AG04449 (cell line): ENCODE data around the gene CDC23.

Experiments used
- CTCF ChIA-PET: fragments of 350-600 bp; formaldehyde crosslinking; extraction: SDS; loops from one replicate; lab custom pipeline; 2021; ENCODE audit warnings: antibody characterized with exemption; lab: Yijun Ruan, JAX
- POLR2A ChIA-PET: fragments of 400-600, 350-600 bp; formaldehyde crosslinking; extraction: SDS; loops from one replicate; lab custom pipeline; 2020; ENCODE audit warnings: antibody characterized with exemption, inconsistent platforms; lab: Yijun Ruan, JAX
- DNase-seq: peaks from one replicate; pipeline ENCODE4 v3.0.0-alpha.2; 2010; ENCODE audit warnings: low read depth, low spot score
- H3K4me3 ChIP-seq: 2 replicates; pipeline ENCODE4 v1.5.1; 2011; ENCODE audit warnings: low read depth, mild to moderate bottlenecking, control low read depth, low read length
- TF ChIP-seq, protein P1 (sequence below): IDR thresholded peaks from one replicate; pipeline ENCODE4 v1.5.1; 2011; ENCODE audit warnings: mild to moderate bottlenecking, moderate library complexity, low read length, control low read depth, inconsistent platforms; ENCODE audit not compliant: insufficient read depth; ENCODE audit errors: missing control alignments

Gene CDC23

GRCh38 chr5:138234651-138235050 lies 21.5 kb upstream of the CDC23 start:
- ChIA-PET POLR2A (no interaction called here), CTCF (interaction anchor here (1.0 to 5.6 kb wide), 2 partner anchors 11 to 17 kb away, joined by 3 to 40 read pairs; no protein-coding TSS in a partner anchor)
- no peak overlapping the region for H3K4me3 ChIP-seq
- no peak for DNase-seq
- TF ChIP-seq, protein P1, sequence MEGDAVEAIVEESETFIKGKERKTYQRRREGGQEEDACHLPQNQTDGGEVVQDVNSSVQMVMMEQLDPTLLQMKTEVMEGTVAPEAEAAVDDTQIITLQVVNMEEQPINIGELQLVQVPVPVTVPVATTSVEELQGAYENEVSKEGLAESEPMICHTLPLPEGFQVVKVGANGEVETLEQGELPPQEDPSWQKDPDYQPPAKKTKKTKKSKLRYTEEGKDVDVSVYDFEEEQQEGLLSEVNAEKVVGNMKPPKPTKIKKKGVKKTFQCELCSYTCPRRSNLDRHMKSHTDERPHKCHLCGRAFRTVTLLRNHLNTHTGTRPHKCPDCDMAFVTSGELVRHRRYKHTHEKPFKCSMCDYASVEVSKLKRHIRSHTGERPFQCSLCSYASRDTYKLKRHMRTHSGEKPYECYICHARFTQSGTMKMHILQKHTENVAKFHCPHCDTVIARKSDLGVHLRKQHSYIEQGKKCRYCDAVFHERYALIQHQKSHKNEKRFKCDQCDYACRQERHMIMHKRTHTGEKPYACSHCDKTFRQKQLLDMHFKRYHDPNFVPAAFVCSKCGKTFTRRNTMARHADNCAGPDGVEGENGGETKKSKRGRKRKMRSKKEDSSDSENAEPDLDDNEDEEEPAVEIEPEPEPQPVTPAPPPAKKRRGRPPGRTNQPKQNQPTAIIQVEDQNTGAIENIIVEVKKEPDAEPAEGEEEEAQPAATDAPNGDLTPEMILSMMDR = no peak

DNA sequence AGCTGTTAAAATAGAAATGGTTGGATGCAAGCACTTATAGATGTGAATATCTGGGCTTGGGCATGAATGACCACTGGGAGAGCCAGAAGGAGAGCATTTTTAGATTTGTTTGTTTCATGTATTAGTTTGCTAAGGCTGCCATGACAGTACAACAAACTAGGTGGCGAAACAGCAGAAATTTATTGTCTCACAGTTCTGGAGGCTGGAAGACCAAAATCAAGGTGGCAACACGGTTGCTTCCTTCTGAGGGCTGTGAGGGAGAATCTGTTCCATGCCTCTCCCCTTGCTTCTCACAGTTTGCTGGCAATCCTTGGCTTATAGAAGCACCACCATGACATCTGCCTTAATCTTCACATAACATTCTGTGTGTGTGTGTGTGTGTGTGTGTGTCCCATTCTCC lies 20.2 kb upstream of the CDC23 start:
- no peak for DNase-seq
- CTCF ChIA-PET = interaction anchor here (0.7 to 5.6 kb wide), 2 partner anchors 10 to 50 kb away, joined by 3 to 40 read pairs; no protein-coding TSS in a partner anchor
- POLR2A ChIA-PET = no interaction called here
- TF ChIP-seq, protein P1 = no peak
- H3K4me3 ChIP-seq = no peak overlapping the region

GRCh38 chr5:138230981-138231589 lies 18.0 kb upstream of the CDC23 start:
- TF ChIP-seq, protein P1 = no peak
- CTCF ChIA-PET = interaction anchor here (0.8 to 5.6 kb wide), 4 partner anchors 7 to 52 kb away, joined by 3 to 40 read pairs (median 4); partner anchors contain the start of gene CDC23
- no peak for DNase-seq
- H3K4me3 ChIP-seq = no peak overlapping the region
- POLR2A ChIA-PET = no interaction called here

DNA sequence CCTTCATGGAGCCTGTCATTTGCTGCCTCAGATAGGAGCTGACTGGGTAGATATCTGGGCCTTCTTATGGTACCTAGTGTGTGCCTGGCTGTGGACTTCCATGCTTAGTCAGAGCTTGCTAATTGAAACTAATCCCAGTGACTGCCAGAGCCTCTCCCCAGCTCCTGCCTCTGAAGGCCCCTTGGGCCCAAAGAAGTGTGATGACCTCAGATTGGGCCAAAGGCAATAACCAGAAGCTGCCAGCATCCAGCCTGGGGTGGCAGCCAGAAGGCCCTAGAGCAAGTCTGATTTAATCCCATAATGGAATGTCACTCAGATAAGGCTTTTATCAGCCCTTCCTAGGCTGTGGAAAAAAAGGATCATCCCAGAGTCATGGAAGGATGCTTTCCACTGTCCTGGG lies 17.1 kb upstream of the CDC23 start:
- no peak overlapping the region for H3K4me3 ChIP-seq
- no peak for DNase-seq
- TF ChIP-seq, protein P1 = no peak
- ChIA-PET POLR2A (interaction anchor here (0.7 kb wide), 1 partner anchor 45 kb away, joined by 3 read pairs; the partner anchor contains the start of gene GFRA3), CTCF (interaction anchor here (0.8 to 1.0 kb wide), 5 partner anchors 11 to 275 kb away, joined by 3 to 4 read pairs (median 3); partner anchors contain the start of gene CDC23)

DNA sequence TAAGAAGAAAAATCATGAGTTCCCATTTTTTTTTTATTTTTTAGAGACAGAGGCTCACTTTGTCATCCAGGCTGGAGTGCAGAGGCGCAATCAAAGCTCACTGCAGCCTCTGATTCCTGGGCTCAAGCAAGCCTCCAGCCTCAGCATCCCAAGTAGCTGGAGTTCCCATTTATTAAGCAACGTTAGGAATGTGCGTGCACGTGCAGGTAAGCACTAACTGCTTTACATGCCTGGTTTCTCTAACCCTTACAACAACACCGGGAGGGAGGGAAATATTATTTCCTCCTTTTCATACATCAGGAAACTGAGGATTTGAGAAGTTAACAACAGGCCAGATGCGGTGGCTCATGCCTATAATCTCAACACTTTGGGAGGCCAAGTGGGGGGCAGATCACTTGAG lies 16.3 kb upstream of the CDC23 start:
- H3K4me3 ChIP-seq = no peak overlapping the region
- TF ChIP-seq, protein P1 = no peak
- ChIA-PET CTCF (interaction anchor here (0.8 to 1.2 kb wide), 3 partner anchors 11 to 58 kb away, joined by 3 to 4 read pairs (median 3); no protein-coding TSS in a partner anchor), POLR2A (no interaction called here)
- no peak for DNase-seq

- no peak for DNase-seq
- TF ChIP-seq, protein P1 = no peak
- ChIA-PET CTCF (interaction anchor here (6.2 kb wide), 1 partner anchor 16 kb away, joined by 52 read pairs; no protein-coding TSS in a partner anchor), POLR2A (no interaction called here)
- H3K4me3 ChIP-seq = no peak overlapping the region
Measured at GRCh38 chr5:138226910-138227309, 13.8 kb upstream of the CDC23 start.
